Lower lobe of right lung (tissue), 2 donors: ENCODE data around the gene FAM107A. TPM values are rescaled to one million over a fixed set of nuclear protein-coding genes. Genes with fewer than 3 reads are reported as not detected.

Experiments
- ATAC-seq, 2 donors: fragments of 200-7000 bp; cut with Tn5 transposase; one replicate each; pipeline ENCODE4 v1.9.1; 2020 to 2022; ENCODE audit warnings: mild to moderate bottlenecking in 2 of 2, moderate library complexity in 2 of 2
- DNase-seq: peaks from one replicate; pipeline ENCODE4 v3.0.0-alpha.2; 2020
- H3K27ac ChIP-seq: fragments of 200-600 bp; one replicate; pipeline ENCODE4 v1.8.0; 2022
- H3K27me3 ChIP-seq: fragments of 200-600 bp; one replicate; pipeline ENCODE4 v1.8.0; 2022; ENCODE audit warnings: low read depth
- H3K36me3 ChIP-seq: fragments of 200-600 bp; one replicate; pipeline ENCODE4 v1.8.0; 2022; ENCODE audit warnings: mild to moderate bottlenecking
- H3K4me1 ChIP-seq: fragments of 200-600 bp; one replicate; pipeline ENCODE4 v1.8.0; 2022
- H3K4me3 ChIP-seq: fragments of 200-600 bp; one replicate; pipeline ENCODE4 v1.8.0; 2022; ENCODE audit warnings: mild to moderate bottlenecking
- H3K9me3 ChIP-seq: fragments of 200-600 bp; one replicate; pipeline ENCODE4 v1.8.0; 2022
- intact Hi-C: fragments of 100-400 bp; cut with DNase I; formaldehyde crosslinking; loops from one replicate; pipeline ENCODE4 v1.11.0; 2022
- total RNA-seq: library from RNA; stranded (reverse); fragmentation: NEBNext Ultra II Directional; extraction: Animal tissue kit (Norgen Biotek cat#: 25700); gene quantifications from one replicate; pipeline ENCODE4 v1.2.1, GENCODE V29; 2021
- TF ChIP-seq, protein P1 (sequence below): fragments of 200-600 bp; IDR thresholded peaks from one replicate; pipeline ENCODE4 v1.8.0; 2022; ENCODE audit warnings: antibody characterized with exemption, mild to moderate bottlenecking
- donor health status: DM: no; HTN: yes; CAD: no; lungs with severe emphysema.

FAM107A gene
- total RNA-seq, 1 donor from 2014 or later: 74.5 TPM

GRCh38 chr3:58518291-58518789, 58.9 kb downstream of the FAM107A start:
- ATAC-seq (no peak), DNase-seq (no peak)
- H3K4me1 ChIP-seq: no peaks in the 10 kb centered on the region
- H3K36me3 ChIP-seq: peaks cover 40% of the 10 kb centered on the region
- H3K27ac ChIP-seq: no peak overlapping the region
- intact Hi-C loops: no loop called here
- H3K4me3 ChIP-seq: no peak overlapping the region
- no peaks in the 10 kb centered on the region for H3K27me3 ChIP-seq
- no peaks in the 10 kb centered on the region for H3K9me3 ChIP-seq
- TF ChIP-seq, protein P1, sequence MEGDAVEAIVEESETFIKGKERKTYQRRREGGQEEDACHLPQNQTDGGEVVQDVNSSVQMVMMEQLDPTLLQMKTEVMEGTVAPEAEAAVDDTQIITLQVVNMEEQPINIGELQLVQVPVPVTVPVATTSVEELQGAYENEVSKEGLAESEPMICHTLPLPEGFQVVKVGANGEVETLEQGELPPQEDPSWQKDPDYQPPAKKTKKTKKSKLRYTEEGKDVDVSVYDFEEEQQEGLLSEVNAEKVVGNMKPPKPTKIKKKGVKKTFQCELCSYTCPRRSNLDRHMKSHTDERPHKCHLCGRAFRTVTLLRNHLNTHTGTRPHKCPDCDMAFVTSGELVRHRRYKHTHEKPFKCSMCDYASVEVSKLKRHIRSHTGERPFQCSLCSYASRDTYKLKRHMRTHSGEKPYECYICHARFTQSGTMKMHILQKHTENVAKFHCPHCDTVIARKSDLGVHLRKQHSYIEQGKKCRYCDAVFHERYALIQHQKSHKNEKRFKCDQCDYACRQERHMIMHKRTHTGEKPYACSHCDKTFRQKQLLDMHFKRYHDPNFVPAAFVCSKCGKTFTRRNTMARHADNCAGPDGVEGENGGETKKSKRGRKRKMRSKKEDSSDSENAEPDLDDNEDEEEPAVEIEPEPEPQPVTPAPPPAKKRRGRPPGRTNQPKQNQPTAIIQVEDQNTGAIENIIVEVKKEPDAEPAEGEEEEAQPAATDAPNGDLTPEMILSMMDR: no peak

- intact Hi-C loops: no loop called here
- Histone ChIP-seq H3K27me3 (no peaks in the 10 kb centered on the region), H3K4me1 (no peaks in the 10 kb centered on the region), H3K4me3 (no peak overlapping the region), H3K27ac (no peak overlapping the region), H3K9me3 (no peaks in the 10 kb centered on the region), H3K36me3 (peaks cover 27% of the 10 kb centered on the region)
- ATAC-seq (no peak), DNase-seq (no peak)
- TF ChIP-seq, protein P1: no peak
Observed at GRCh38 chr3:58514405-58514804, 62.8 kb downstream of the FAM107A start.

Other genes with a start within 250 kb of the FAM107A start
- gene PXK, start 244.5 kb downstream of the FAM107A start, total RNA-seq: 23.7 TPM
- gene PDHB, start 143.6 kb downstream of the FAM107A start, total RNA-seq: 47.7 TPM
- 8.2 TPM for gene KCTD6, start 85.3 kb downstream of the FAM107A start, total RNA-seq
- 20.2 TPM for gene ACOX2, start 40.2 kb downstream of the FAM107A start, total RNA-seq
- gene FAM3D, start 89.4 kb upstream of the FAM107A start, total RNA-seq: 5.8 TPM